Activated CD4-positive, alpha-beta T cell treated with anti-CD3 and anti-CD28 coated beads, Interleukin-2, amount 10 ng/mL, durations not matched to agents 24 days and 14 days (primary cell): ENCODE results near the gene ZNF440. TPM values are rescaled to one million over a fixed set of nuclear protein-coding genes. Genes with fewer than 3 reads are reported as not detected.

ENCODE experiments used
- DNase-seq: peaks from one replicate; pipeline ENCODE4 v3.0.0; 2022
- H3K27ac Mint-ChIP-seq: one replicate; pipeline ENCODE4 v1.8.0; 2022; ENCODE audit warnings: mild to moderate bottlenecking, mixed read lengths
- H3K27me3 Mint-ChIP-seq: one replicate; pipeline ENCODE4 v1.8.0; 2022; ENCODE audit warnings: mixed read lengths
- H3K36me3 Mint-ChIP-seq: one replicate; pipeline ENCODE4 v1.8.0; 2022; ENCODE audit warnings: low read depth, mild to moderate bottlenecking, mixed read lengths
- H3K4me1 Mint-ChIP-seq: one replicate; pipeline ENCODE4 v1.8.0; 2021; ENCODE audit warnings: mixed read lengths
- H3K4me3 Mint-ChIP-seq: one replicate; pipeline ENCODE4 v1.8.0; 2022; ENCODE audit warnings: mild to moderate bottlenecking, moderate library complexity, mixed read lengths
- H3K9me3 Mint-ChIP-seq: one replicate; pipeline ENCODE4 v1.8.0; 2021; ENCODE audit warnings: mixed read lengths
- intact Hi-C: fragments of 100-400 bp; cut with micrococcal nuclease; formaldehyde crosslinking; loops from one replicate; pipeline ENCODE4 v1.15.1; 2023
- total RNA-seq: library from RNA; stranded (reverse); gene quantifications from 2 replicates; pipeline ENCODE4 v1.2.3, GENCODE V29; 2022

ZNF440 gene
- total RNA-seq, 1 donor from 2014 or later = 7.4 TPM

- Mint-ChIP-seq H3K4me3 (no peak overlapping the region), H3K9me3 (peaks cover 2% of the 10 kb centered on the region), H3K27ac (no peak overlapping the region), H3K36me3 (peaks cover 2% of the 10 kb centered on the region), H3K4me1 (peaks cover 2% of the 10 kb centered on the region), H3K27me3 (peaks cover 2% of the 10 kb centered on the region)
- intact Hi-C loops = loop anchor here (2.0 to 5.0 kb wide), 3 partner anchors 84 to 176 kb away; partner anchors contain the start of gene ZNF491
- DNase-seq = peak; percentile 88
Observed at GRCh38 chr19:11881151-11881800, 67.2 kb downstream of the ZNF440 start.

DNA sequence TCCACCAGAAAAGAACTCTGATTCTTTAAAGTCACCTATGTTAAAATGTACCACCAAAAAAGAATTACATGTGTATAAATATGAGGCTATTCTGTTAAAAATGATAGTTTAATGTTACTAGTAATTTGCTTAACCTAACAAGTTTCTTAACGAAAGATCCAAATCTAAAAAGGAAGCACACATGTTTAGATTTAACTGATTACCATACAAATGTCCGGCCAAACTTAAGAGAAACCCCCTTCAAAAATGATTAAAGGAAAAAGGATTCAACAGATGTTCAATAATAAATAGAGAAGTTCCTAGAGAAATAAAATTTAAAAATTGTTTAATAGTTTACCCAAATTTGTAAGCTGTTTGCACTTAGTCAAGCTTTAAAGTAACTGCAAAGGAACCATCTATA, 68.5 kb downstream of the ZNF440 start:
- peaks cover 2% of the 10 kb centered on the region for H3K27me3 Mint-ChIP-seq
- peaks cover 2% of the 10 kb centered on the region for H3K36me3 Mint-ChIP-seq
- DNase-seq = no peak
- no peak overlapping the region for H3K4me3 Mint-ChIP-seq
- peaks cover 5% of the 10 kb centered on the region for H3K9me3 Mint-ChIP-seq
- intact Hi-C loops = loop anchor here (5.0 kb wide), 2 partner anchors 85 to 175 kb away; partner anchors contain the start of gene ZNF491
- H3K4me1 Mint-ChIP-seq = peaks cover 5% of the 10 kb centered on the region
- H3K27ac Mint-ChIP-seq = no peak overlapping the region

Other genes starting within 250 kb of the ZNF440 start
- gene ACP5, start 236.6 kb upstream of the ZNF440 start, total RNA-seq = 8.2 and 9.5 TPM in 2 replicates
- gene ZNF627, start 216.8 kb upstream of the ZNF440 start, total RNA-seq = 5.2 and 7.1 TPM in 2 replicates
- 2.4 and 3.0 TPM in 2 replicates for gene ZNF823, start 75.3 kb upstream of the ZNF440 start, total RNA-seq
- gene ZNF441, start 47.3 kb upstream of the ZNF440 start, total RNA-seq = 3.1 and 4.0 TPM in 2 replicates
- gene ZNF491, start 15.8 kb upstream of the ZNF440 start, total RNA-seq = 0.12 and 0.68 TPM in 2 replicates
- gene ZNF439, start 34.5 kb downstream of the ZNF440 start, total RNA-seq = 3.3 and 3.9 TPM in 2 replicates
- 0.21 and 0.40 TPM in 2 replicates for gene ZNF69, start 73.5 kb downstream of the ZNF440 start, total RNA-seq
- gene ZNF700, start 110.8 kb downstream of the ZNF440 start, total RNA-seq = 12.6 and 13.4 TPM in 2 replicates
- 0.31 and 0.51 TPM in 2 replicates for gene ZNF763, start 150.8 kb downstream of the ZNF440 start, total RNA-seq
- 0.14 and 0.21 TPM in 2 replicates for gene ZNF433, start 221.4 kb downstream of the ZNF440 start, total RNA-seq
- 0.21 and 0.49 TPM in 2 replicates for gene ZNF878, start 238.7 kb downstream of the ZNF440 start, total RNA-seq